Testis (tissue), 2 donors: ENCODE measurements around the gene MAML2.

ENCODE experiments used
- CTCF ChIP-seq, 3 experiments: fragments of 450-650 bp in 2 of 3; fragments of 200-600 bp in 1 of 3; sonication (generic) in 1 of 3; IDR thresholded peaks; one replicate each; pipeline ENCODE4 v1.5.1; 2016 to 2019; ENCODE audit warnings: antibody characterized with exemption in 3 of 3, mild to moderate bottlenecking in 2 of 3, moderate library complexity in 1 of 3
- POLR2A ChIP-seq: fragments of 450-650 bp; IDR thresholded peaks from one replicate; pipeline ENCODE4 v1.6.1; 2017; ENCODE audit warnings: antibody characterized with exemption, mild to moderate bottlenecking, moderate library complexity

GRCh38 chr11:96318399-96318798, 24.6 kb downstream of the MAML2 start:
- no peak for TF ChIP-seq CTCF (IDR thresholded peaks at IDR 0.05)
- no peak for TF ChIP-seq POLR2A
